OCI-LY1 (cell line): ENCODE results near the gene YLPM1.
A peak's percentile ranks its signal among the peaks of the same experiment; 100 is the strongest.
"Not testable (repeated sequence)": the region's sequence is repeated elsewhere in the genome, so short reads cannot be mapped to it uniquely, and the experiment has no call there.

Experiments
- H2AFZ ChIP-seq: fragments of 200-600 bp; sonication (generic), shearing (Covaris generic); 2 replicates; pipeline ENCODE4 v1.6.0; 2014; ENCODE audit warnings: antibody characterized with exemption, mild to moderate bottlenecking, low read length
- H3F3A ChIP-seq: fragments of 200-600 bp; sonication (generic), shearing (Covaris generic); 2 replicates; pipeline ENCODE4 v1.6.0; 2014; ENCODE audit warnings: mild to moderate bottlenecking, antibody characterized with exemption, low read length, moderate library complexity; ENCODE audit not compliant: insufficient read depth
- H3K27ac ChIP-seq: fragments of 200-600 bp; sonication (generic); 2 replicates; pipeline ENCODE4 v1.5.1; 2014; ENCODE audit warnings: low read length, mixed run types, mild to moderate bottlenecking, low read depth; ENCODE audit not compliant: poor library complexity, severe bottlenecking
- H3K27me3 ChIP-seq: fragments of 200-600 bp; sonication (generic); 2 replicates; pipeline ENCODE4 v1.6.0; 2014; ENCODE audit warnings: antibody characterized with exemption, mild to moderate bottlenecking, low read length, moderate library complexity; ENCODE audit not compliant: insufficient read depth
- H3K36me3 ChIP-seq: fragments of 200-600 bp; sonication (generic); 2 replicates; pipeline ENCODE4 v1.6.1; 2014; ENCODE audit warnings: mild to moderate bottlenecking, antibody characterized with exemption, low read length, moderate library complexity, mixed read lengths; ENCODE audit not compliant: insufficient read depth
- H3K4me1 ChIP-seq: fragments of 200-600 bp; sonication (generic); 2 replicates; pipeline ENCODE4 v1.5.1; 2014; ENCODE audit warnings: mild to moderate bottlenecking, low read length, moderate library complexity; ENCODE audit not compliant: insufficient read depth, severe bottlenecking
- H3K4me2 ChIP-seq: fragments of 200-600 bp; sonication (generic), shearing (Covaris generic); 2 replicates; pipeline ENCODE4 v1.6.1; 2014; ENCODE audit warnings: low read length
- H3K4me3 ChIP-seq: fragments of 200-600 bp; sonication (generic); 2 replicates; pipeline ENCODE4 v1.5.1; 2014; ENCODE audit warnings: low read length, low read depth, mild to moderate bottlenecking, mixed read lengths; ENCODE audit not compliant: poor library complexity, severe bottlenecking
- H3K79me2 ChIP-seq: fragments of 200-600 bp; shearing (Covaris generic); 2 replicates; pipeline ENCODE4 v1.6.1; 2016; ENCODE audit warnings: mixed run types, low read length, mixed read lengths; ENCODE audit not compliant: insufficient read depth
- H3K9ac ChIP-seq: fragments of 200-600 bp; sonication (generic), shearing (Covaris generic); 2 replicates; pipeline ENCODE4 v1.6.1; 2014; ENCODE audit warnings: mild to moderate bottlenecking, low read length, mixed read lengths
- H3K9me2 ChIP-seq: fragments of 200-600 bp; sonication (generic), shearing (Covaris generic); 2 replicates; pipeline ENCODE4 v1.6.1; 2014; ENCODE audit warnings: low read depth, mild to moderate bottlenecking, low read length, mixed read lengths
- H3K9me3 ChIP-seq: fragments of 200-600 bp; shearing (Covaris generic); 2 replicates; pipeline ENCODE4 v1.6.1; 2014; ENCODE audit warnings: low read length, mixed read lengths
- H4K20me1 ChIP-seq: fragments of 200-600 bp; sonication (generic), shearing (Covaris generic); 2 replicates; pipeline ENCODE4 v1.6.0; 2016; ENCODE audit warnings: mild to moderate bottlenecking, low read length; ENCODE audit not compliant: insufficient read depth
- CTCF ChIP-seq: fragments of 200-600 bp; sonication (generic), shearing (Covaris generic); IDR thresholded peaks from 2 replicates; pipeline ENCODE4 v1.5.1; 2017; ENCODE audit warnings: mild to moderate bottlenecking, antibody characterized with exemption, low read length, moderate library complexity, mixed read lengths
- EZH2 ChIP-seq: fragments of 200-600 bp; sonication (generic), shearing (Covaris generic); IDR thresholded peaks from 2 replicates; pipeline ENCODE4 v1.8.0; 2017; ENCODE audit warnings: borderline replicate concordance, mixed run types, mild to moderate bottlenecking, antibody characterized with exemption, low read length, moderate library complexity, mixed read lengths

YLPM1 gene

GRCh38 chr14:74754899-74755298 lies 8.2 kb upstream of the YLPM1 start:
- H3K79me2 ChIP-seq: no peaks in the 10 kb centered on the region
- H3K36me3 ChIP-seq: no peaks in the 10 kb centered on the region
- no peak overlapping the region for H3K9ac ChIP-seq
- no peaks in the 10 kb centered on the region for H3K9me2 ChIP-seq
- no peaks in the 10 kb centered on the region for H4K20me1 ChIP-seq
- no peak for TF ChIP-seq CTCF
- H3K27ac ChIP-seq: no peak overlapping the region
- no peak overlapping the region for H2AFZ ChIP-seq
- no peaks in the 10 kb centered on the region for H3K27me3 ChIP-seq
- H3K4me2 ChIP-seq: no peak overlapping the region
- H3K4me1 ChIP-seq: no peaks in the 10 kb centered on the region
- no peaks in the 10 kb centered on the region for H3F3A ChIP-seq
- peaks cover 6% of the 10 kb centered on the region; the same call in 1 of the 2 replicates for H3K9me3 ChIP-seq
- H3K4me3 ChIP-seq: no peak overlapping the region

GRCh38 chr14:74756326-74756725 lies 6.8 kb upstream of the YLPM1 start:
- Histone ChIP-seq H3K9me3 (peaks cover 6% of the 10 kb centered on the region; the same call in 1 of the 2 replicates), H3K4me2 (no peak overlapping the region), H4K20me1 (no peaks in the 10 kb centered on the region), H3K79me2 (no peaks in the 10 kb centered on the region), H3K9me2 (no peaks in the 10 kb centered on the region), H3K4me3 (no peak overlapping the region), H3F3A (no peaks in the 10 kb centered on the region), H2AFZ (no peak overlapping the region), H3K27ac (no peak overlapping the region), H3K27me3 (no peaks in the 10 kb centered on the region), H3K4me1 (no peaks in the 10 kb centered on the region), H3K9ac (no peak overlapping the region), H3K36me3 (no peaks in the 10 kb centered on the region)
- TF ChIP-seq EZH2 (no peak), CTCF (no peak)

GRCh38 chr14:74758505-74758904 lies 4.6 kb upstream of the YLPM1 start:
- not testable (repeated sequence) for H3K27me3 ChIP-seq, H3F3A ChIP-seq, H3K27ac ChIP-seq, H3K9me3 ChIP-seq, H3K79me2 ChIP-seq, H3K4me3 ChIP-seq, H3K9ac ChIP-seq, H3K36me3 ChIP-seq, H2AFZ ChIP-seq, H4K20me1 ChIP-seq, H3K9me2 ChIP-seq, H3K4me2 ChIP-seq, H3K4me1 ChIP-seq

DNA sequence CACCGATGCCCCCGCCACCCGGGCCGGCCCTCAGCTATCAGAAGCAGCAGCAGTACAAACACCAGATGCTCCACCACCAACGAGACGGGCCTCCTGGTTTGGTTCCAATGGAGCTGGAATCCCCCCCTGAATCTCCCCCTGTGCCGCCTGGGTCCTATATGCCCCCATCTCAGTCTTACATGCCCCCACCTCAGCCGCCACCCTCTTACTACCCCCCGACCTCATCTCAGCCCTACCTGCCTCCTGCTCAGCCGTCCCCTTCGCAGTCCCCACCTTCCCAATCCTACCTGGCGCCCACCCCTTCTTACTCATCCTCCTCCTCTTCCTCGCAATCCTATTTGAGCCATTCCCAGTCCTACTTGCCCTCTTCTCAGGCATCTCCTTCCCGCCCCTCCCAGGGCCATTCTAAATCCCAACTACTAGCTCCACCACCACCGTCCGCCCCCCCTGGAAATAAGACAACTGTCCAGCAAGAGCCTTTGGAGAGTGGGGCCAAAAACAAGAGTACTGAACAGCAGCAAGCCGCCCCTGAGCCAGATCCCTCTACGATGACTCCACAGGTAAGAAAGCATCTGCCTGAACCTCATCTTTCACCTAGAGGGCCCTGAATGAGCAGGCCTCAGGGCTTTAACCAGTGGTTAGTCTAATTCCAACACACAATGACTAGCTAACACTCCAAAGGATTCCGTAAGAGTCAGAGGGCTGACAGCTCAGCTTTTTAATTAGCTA lies 851 bp downstream of the YLPM1 start:
- H2AFZ ChIP-seq: no peak overlapping the region
- H3K9me2 ChIP-seq: no peaks in the 10 kb centered on the region
- no peaks in the 10 kb centered on the region for H3K9me3 ChIP-seq
- no peak for TF ChIP-seq EZH2
- no peaks in the 10 kb centered on the region for H4K20me1 ChIP-seq
- H3K79me2 ChIP-seq: peaks cover 52% of the 10 kb centered on the region
- peaks cover 31% of the 10 kb centered on the region for H3K36me3 ChIP-seq
- H3K4me1 ChIP-seq: peaks cover 50% of the 10 kb centered on the region
- H3K4me2 ChIP-seq: peak overlapping the region; percentile 79
- H3K4me3 ChIP-seq: peak overlapping the region; percentile 70
- no peaks in the 10 kb centered on the region for H3F3A ChIP-seq
- no peaks in the 10 kb centered on the region for H3K27me3 ChIP-seq
- peak overlapping the region; percentile 82 for H3K9ac ChIP-seq
- peak overlapping the region; percentile 58 for H3K27ac ChIP-seq
